ENCODE data around the gene CCDC92.

DNA sequence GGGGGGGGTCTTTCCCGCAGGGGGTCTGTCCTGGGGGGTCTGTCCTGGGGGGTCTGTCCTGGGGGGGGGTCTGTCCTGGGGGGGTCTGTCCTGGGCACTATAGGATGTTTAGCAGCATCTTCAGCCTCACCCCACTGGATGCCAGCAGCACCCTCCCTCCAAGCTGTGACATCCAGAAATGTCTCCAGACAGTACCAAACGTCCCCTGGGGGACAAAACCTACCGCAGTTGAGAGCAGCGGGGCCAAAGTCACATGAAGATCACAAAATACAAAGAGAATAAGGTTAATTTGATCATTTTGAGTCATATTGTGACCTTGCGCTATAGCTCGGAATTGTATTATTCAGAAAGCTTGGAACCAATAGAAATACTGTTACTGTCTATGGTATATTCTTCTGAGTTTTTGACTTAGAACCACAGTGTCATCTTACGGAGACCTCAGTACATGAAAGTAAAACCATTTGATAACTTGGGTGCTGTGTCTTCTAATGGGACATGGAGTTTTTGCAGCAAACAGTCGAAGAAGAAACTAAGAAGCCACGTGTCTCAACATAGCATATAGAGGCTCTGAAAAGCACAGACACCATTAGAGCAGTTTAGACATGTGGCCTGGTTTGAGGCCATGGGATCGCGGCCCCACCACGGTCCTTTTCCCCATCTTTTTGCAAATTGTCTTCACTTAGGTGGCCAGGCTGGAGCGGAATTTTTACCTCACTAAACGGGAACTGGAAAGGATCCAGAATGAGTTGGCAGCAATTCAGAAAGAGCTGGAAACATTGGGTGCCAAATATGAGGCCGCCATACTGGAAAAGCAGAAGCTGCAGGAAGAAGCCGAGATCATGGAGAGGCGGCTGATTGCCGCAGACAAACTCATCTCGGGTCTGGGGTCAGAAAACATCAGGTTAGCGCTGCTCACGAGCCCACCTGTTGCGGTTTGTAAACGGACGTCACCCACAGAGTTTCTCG, 59.9 kb downstream of the CCDC92 start:
- TF ChIP-seq, protein P1, sequence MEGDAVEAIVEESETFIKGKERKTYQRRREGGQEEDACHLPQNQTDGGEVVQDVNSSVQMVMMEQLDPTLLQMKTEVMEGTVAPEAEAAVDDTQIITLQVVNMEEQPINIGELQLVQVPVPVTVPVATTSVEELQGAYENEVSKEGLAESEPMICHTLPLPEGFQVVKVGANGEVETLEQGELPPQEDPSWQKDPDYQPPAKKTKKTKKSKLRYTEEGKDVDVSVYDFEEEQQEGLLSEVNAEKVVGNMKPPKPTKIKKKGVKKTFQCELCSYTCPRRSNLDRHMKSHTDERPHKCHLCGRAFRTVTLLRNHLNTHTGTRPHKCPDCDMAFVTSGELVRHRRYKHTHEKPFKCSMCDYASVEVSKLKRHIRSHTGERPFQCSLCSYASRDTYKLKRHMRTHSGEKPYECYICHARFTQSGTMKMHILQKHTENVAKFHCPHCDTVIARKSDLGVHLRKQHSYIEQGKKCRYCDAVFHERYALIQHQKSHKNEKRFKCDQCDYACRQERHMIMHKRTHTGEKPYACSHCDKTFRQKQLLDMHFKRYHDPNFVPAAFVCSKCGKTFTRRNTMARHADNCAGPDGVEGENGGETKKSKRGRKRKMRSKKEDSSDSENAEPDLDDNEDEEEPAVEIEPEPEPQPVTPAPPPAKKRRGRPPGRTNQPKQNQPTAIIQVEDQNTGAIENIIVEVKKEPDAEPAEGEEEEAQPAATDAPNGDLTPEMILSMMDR (IDR thresholded peaks at IDR 0.05): no peak
- TF ChIP-seq POLR2A (IDR thresholded peaks at IDR 0.05) (no peak), POLR2AphosphoS5 (IDR thresholded peaks at IDR 0.05) (no peak)

Data from suprapubic skin (tissue), 4 donors.